Suprapubic skin (tissue), 4 donors: ENCODE measurements around the gene RNF19B.

ENCODE experiments used
- EP300 ChIP-seq: sonication (generic); formaldehyde crosslinking; IDR thresholded peaks from one replicate; pipeline ENCODE4 v1.6.1; 2017; ENCODE audit warnings: antibody characterized with exemption
- POLR2A ChIP-seq, 2 donors: fragments of 450-650 bp; IDR thresholded peaks; one replicate each; pipeline ENCODE4 v1.6.1; 2017; ENCODE audit warnings: antibody characterized with exemption in 2 of 2, mild to moderate bottlenecking in 2 of 2, moderate library complexity in 2 of 2
- POLR2AphosphoS5 ChIP-seq, 3 donors: sonication (generic); formaldehyde crosslinking; IDR thresholded peaks; one replicate each; pipeline ENCODE4 v1.6.1; 2017; ENCODE audit warnings: antibody characterized with exemption in 3 of 3
- TF ChIP-seq, protein P1 (sequence below), 2 donors: fragments of 200-600 bp in 1 of 2; fragments of 450-650 bp in 1 of 2; sonication (generic) in 1 of 2; IDR thresholded peaks; one replicate each; pipeline ENCODE4 v1.5.1; 2016 to 2019; ENCODE audit warnings: antibody characterized with exemption in 2 of 2, mild to moderate bottlenecking in 1 of 2, moderate library complexity in 1 of 2

DNA sequence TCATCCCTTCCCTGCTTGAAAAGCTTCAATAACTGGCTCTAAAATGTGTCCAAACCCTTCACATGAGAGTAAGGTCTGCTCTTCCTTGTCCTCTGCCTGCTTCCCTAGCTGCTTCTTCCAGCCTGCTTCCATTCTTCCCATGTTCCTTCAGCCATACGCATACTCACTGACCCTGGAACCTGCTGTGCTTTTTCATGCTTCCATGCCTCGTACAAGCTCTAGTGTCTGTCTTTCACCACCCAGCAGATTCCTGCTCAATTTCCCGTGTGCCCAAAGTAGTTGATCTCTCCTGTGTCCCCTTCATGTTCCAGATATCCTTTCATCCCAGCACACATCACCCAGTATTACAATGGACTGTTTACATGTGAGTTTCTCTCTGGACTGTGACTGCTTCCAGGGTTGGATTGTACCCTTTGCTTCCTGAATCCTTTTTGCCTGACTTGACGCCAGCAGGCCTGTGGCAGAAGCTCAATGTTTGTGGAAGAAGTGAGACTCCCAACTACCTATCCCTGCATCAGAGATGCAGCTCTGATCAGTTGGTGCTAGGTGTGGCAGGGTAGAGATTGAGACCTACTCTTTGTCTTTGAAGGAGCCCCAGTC lies 35.9 kb upstream of the RNF19B start:
- TF ChIP-seq, protein P1, sequence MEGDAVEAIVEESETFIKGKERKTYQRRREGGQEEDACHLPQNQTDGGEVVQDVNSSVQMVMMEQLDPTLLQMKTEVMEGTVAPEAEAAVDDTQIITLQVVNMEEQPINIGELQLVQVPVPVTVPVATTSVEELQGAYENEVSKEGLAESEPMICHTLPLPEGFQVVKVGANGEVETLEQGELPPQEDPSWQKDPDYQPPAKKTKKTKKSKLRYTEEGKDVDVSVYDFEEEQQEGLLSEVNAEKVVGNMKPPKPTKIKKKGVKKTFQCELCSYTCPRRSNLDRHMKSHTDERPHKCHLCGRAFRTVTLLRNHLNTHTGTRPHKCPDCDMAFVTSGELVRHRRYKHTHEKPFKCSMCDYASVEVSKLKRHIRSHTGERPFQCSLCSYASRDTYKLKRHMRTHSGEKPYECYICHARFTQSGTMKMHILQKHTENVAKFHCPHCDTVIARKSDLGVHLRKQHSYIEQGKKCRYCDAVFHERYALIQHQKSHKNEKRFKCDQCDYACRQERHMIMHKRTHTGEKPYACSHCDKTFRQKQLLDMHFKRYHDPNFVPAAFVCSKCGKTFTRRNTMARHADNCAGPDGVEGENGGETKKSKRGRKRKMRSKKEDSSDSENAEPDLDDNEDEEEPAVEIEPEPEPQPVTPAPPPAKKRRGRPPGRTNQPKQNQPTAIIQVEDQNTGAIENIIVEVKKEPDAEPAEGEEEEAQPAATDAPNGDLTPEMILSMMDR (IDR thresholded peaks at IDR 0.05): no peak
- TF ChIP-seq POLR2A (IDR thresholded peaks at IDR 0.05): no peak
- TF ChIP-seq EP300: no peak
- TF ChIP-seq POLR2AphosphoS5 (IDR thresholded peaks at IDR 0.05): no peak
